HG03039 (cell line): ENCODE data around the gene LRMDA.

Experiments
- ATAC-seq: cut with Tn5 transposase; IDR thresholded peaks from one replicate; pipeline ENCODE4 v1.9.1; 2021; ENCODE audit warnings: mild to moderate bottlenecking, moderate library complexity; ENCODE audit not compliant: unreplicated experiment

The LRMDA gene

DNA sequence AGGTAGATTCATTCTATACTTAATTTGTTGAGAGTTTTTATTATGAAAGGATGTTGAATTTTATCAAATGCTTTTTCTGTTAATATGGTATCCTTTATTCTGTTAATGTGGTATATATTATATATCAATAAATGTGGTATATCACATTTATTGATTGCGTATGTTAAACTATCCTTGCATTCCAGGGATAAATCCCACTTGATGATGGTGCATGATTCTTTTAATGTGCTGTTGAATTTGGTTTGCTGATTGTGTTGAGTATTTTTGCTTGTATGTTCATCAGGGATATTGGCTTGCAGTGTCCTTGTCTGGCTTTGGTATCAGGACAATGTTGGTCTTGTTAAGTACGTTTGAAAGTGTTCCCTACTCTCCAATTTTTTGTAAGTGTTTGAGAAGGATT lies 11.9 kb downstream of the LRMDA start:
- no peak for ATAC-seq

- no peak for ATAC-seq
Measured at GRCh38 chr10:75444781-75445386, 13.5 kb downstream of the LRMDA start.

DNA sequence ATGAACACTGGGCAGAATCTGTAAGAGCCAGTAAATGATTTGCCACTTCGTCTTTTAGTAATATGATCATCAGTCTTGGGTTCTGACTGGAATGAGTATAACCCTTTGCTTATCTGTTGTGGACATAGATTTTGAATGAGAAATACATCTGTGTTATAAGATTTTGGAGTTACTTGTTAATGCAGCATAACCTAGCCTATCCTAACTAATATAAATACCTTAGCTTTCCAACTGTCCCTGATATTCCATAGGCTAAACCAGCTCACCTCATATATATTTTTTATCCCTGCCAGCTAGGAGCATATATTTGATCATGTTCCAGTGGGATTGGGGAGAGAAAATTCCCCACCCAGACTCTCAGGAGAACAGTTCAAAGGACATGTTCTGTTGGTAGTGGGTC lies 15.1 kb downstream of the LRMDA start:
- no peak for ATAC-seq

- no peak for ATAC-seq
Measured at GRCh38 chr10:75448166-75448565, 16.7 kb downstream of the LRMDA start.

- ATAC-seq = no peak
Measured at GRCh38 chr10:75449382-75450074, 18.1 kb downstream of the LRMDA start.

DNA sequence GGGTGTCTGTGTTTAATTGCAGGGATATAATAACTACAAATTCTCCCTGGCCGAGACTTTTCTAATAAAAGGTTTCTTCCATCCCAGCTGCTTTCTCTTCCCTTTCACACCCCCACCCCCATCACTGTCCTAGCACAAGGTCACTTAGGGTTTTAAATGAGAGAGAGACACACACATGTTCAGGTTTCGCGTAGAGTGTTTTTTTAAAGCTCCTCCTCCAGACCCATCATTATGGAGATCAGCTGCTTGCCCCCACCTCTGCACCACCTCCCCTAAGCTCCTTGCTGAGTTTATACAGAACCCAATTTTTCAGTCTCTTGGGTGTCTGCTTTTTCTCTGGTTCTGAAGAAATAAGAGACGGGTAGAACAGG lies 18.6 kb downstream of the LRMDA start:
- no peak for ATAC-seq

DNA sequence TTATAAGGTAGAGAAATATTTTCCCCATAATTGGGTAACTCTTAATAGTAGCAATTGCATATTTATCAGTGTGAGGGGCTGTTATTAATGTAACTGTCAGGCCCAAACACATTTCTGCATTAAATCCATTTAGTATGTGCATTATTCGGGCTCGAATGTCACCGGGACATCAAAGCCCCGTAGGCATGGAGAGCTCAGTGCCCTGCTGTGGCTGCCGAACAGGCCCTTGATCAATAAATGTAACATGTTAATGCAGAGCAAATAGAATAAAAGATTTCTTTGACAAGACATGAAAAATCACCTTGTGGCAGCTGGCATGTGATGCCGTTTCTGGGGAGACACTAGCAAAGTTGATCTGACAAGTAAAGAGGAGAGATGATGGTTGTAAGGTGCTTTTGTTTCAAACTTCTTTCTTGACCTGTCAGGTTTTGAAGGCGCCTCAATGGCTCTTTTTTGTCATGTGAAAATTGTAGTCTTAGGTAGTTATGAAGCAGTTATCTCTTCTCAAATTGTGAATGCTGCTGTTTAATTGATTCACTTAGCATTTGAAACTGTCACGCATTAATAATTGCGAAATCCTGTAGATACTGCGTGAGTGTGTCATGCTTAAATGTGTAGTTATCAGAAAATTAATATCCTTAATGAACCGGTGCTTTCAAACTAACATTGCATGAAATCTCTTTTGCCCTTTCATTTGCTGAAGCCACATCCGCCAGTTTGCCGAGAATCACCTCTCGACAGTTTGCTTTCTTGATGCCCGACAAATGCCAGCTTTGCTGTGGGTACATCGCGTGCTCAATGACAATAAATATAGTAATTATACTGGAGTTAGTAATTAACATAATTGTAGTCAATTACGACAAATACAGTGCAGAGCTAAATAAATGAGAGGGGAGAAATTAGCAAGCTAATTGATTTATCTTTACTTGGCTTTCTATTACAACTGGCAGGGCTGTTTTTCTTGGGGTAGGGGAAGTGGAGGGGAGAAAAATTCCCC lies 19.5 kb downstream of the LRMDA start:
- no peak for ATAC-seq

DNA sequence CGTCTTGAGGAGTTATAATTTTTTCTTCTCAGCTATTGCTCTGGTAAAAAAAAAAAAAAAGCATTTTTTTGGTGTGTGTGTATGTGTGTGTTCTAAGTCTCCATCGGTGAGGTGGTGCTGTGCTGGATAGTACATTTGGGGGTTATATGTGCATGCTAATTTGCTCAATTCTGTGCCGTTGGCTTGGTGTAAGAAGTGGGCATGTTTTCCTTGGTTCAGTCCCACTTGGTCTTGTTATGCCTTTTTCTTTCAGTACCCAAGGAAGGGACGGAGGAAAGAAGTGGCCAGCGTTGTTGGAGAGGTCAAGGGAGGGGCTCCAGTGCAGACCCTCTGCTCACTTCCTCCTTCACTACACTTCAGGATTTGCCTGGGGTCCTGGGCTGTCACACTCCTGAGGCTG lies 20.4 kb downstream of the LRMDA start:
- no peak for ATAC-seq

GRCh38 chr10:75452997-75453396 lies 21.6 kb downstream of the LRMDA start:
- no peak for ATAC-seq

DNA sequence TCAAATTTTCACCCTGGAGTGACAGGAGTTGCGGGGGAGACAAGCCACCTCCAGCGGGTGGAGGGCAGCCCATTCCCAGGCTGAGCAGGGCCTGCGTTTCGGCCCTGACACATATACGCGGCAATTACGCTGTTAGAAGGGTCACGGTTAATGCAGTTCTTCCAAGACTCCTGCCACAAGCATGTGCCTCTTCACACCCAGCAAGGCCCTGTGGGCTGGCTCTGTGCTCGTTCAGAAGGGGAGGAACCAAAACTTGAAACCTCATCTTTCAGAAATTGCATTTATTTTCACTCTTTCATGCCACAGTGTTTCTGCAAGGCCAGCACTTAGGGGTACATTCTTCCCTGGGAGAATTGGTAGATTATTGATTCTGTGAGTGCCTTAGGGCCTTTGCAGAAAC lies 24.7 kb downstream of the LRMDA start:
- no peak for ATAC-seq

DNA sequence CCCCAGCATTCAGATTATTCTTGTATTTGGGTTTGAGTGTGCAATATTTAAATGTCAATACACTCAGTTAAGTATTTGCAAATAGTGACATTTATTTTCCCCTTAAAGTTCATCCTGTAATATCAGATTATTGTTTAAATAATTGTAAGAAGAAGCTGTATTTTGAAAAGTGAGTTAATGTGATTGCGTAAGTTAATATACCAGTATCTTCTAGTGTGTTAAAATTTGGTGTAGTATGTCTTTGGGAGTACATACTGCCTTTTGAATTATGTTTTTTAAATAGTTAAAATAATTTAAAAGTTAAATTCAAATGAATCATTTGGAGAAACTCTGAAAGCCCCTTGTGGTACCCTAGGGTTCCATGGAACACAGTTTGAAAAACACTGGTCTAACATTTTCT lies 28.6 kb downstream of the LRMDA start:
- no peak for ATAC-seq

DNA sequence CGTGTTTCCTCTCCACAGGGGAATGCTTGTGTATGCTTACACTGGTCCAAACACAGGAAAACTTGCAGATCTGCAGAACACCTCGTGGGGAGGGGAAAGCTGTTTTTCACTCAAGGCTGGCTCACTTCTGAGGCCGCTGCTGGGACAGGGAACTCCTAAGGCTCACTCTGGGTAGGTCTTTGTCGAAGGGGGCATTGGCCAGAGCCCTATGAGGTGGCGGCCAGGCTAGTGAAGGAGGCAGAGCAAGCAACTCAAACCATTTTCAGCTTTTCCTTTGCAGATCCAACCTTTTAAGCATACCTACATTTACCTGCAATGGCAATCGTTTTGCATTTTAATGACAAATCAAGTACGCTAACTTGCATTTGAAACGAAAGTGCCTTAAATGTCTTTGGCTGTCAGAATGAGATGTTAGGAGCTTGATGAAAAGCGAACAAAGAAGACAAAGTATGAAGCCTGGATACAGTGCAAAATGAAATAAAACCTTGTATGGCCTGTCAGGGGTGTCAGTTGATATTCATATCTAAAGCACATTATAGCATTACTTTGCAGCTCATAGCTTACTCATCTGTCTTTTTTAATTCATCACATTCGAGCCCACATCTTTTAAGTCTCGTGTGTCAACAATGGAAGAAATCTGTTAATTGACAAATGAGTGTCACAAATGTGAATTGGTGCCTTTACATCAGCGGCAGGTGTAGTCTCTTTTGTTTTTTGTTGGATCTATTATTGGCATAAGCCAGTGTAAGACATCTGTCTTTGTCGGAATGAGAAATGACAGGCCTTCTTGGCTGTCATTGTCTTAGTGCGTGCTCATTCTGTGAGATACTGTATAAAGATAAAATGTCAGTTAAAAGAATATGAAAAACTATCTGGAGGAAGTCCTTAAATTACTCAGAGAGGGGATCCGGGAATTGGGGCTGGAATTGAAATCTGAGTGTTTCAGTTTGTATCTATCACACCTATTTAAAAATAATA lies 30.5 kb downstream of the LRMDA start:
- ATAC-seq = no peak

GRCh38 chr10:75462865-75463264 lies 31.4 kb downstream of the LRMDA start:
- no peak for ATAC-seq

DNA sequence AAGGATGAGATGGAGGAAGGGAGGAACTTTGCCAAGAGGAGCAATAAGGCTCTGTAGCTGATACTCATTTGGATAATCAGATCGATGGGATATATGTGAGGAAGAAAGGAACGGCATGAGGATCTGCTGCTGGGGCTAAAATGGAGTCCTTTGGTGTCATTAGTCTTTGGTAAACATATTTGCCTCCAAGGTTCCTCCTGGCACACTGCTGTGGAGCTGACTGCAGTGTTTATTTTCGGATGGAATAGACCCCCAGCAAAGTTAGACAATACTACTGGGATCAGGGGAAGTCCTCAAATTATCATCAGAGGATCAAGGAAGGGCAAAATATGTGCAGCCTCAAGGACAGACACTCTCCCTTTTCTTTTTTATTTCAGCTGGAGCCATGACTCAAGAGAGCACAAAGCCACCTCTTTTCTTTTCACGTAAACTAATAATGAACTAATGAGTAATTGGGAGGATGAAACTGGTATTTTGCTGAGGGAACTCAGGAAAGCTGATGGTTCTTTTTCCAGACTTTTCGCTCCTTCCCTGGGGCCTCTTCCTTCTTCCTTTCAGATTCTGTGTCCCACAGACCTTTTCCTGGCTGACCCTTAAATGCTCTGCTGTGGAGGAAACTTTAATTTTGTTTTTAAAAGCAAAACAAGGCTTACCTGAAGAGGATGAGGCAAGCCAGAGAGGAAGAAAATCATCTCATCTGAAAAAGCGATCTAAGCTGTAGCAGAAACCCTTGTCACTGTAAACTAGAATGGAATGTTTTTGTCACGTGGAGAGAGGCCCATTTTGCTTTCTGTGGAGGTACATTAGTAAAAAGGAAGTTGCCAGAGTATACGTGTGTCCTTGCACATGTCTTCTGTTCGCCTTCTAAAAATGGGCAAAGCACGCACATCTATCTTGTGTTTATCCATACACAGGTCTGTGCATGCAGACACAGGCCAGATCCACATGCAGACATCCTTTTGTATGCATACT lies 33.3 kb downstream of the LRMDA start:
- no peak for ATAC-seq

DNA sequence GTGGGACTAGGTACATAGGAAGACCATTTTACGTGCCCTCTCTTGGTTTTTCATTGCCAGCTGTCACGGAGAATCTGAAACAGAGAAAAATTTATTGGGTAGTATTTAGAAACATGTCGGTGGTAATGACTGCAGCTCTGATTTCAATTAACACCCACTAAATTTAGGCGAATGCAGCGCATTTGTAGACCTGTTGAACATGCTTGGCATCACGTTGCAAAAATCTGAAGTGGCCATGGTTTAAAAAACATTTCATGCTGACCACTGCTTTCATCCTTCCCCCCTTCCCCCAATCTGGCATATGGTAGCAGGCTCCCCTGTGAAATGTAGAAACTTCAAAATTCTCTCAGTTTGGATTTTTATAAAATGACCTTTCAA lies 34.0 kb downstream of the LRMDA start:
- ATAC-seq = no peak

DNA sequence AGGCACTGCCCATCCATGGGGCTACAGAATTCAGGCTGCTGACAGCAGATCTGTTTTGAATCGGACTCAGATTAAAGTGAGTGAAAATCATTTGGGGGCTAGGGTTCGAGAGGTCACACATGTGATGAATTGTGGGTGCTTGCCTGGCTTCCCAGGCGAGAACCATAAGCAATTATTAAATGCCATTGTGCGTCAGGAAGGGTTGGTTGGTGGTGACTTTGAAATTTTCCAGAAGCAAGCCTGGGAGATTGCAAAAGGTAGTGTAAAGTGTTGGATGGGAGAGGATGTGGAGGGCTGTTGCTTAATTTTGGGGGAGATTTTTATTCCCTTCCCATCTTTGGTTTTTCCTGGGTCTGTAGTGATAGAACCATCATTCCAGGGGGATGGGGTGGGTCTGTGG lies 34.6 kb downstream of the LRMDA start:
- ATAC-seq = no peak

DNA sequence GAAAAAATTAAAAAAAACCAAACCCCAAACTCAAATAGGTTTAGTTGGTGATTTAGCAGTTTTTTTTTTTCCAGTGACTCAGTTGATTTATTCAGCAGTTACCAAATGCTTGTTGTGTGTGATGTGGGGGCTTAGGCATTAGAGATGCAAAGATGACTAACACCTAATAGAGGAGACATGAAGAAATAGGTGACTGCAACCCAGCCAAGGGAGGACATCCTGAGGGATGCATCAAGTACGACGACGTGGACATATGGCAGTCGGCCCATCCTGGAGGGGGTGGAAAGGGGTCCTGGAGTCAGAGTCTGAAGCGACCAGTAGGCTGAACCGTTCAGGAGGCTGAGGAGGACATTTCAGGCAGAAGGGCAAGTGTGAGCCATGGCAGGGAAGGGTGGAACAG lies 35.5 kb downstream of the LRMDA start:
- ATAC-seq = no peak

DNA sequence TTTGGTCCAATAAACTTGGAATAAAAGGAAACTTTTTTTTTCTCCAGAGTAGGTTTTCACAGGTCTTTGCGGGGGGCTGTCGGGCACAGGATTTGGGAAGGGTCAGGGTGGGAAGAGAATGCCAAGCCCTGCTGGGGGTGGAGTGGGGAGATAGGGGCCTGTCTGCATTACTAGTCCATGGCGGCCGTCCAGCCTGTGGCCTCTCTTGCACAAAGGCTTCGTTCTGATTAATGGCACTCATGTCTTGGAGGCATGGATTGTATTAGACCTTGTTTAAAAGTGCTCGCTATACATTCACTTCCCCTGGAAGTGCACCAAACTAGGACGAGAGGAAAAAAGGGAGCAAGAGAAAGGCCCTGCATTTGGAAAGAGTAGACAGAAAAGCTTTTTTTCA lies 37.2 kb downstream of the LRMDA start:
- ATAC-seq = no peak

DNA sequence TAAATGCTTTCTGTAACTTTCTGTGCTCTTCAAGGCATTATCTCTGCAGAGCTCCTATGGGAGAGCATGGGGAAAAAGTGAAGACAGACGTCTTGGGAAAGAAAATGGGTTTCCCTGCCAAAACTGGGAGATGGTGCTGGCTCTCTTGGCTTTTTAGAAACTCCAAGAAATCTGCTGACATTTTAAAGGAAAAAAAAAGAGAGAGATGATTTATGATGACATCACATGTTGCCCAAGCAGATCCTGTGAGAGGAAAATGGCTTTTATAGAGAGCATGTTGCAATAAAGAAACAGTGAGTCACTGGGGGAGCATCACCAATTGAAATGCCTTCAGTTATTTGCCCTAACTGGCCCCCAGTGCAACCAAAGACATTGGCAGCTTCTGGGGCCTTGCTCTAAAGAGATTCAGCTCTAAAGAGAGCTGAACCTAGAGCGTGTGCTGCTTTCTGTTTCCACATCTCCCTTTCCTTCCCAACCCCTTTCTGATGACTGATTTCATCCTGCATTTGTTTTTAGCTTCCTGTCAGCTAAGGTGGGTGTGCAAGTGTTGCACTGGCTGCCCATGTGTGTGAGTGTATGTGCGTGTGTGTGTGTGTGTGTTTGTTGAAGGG lies 37.7 kb downstream of the LRMDA start:
- no peak for ATAC-seq
